ENCODE results near the gene FKBP9.
A peak's percentile ranks its signal among the peaks of the same experiment; 100 is the strongest.

The FKBP9 gene

GRCh38 chr7:33044401-33044718, 87.1 kb downstream of the FKBP9 start:
- in situ Hi-C loops (cut with HindIII; ENCODE audit: low pct_ligation_motif_present, low pct_unique_long_range_greater_than_20kb, low sequenced_read_pairs), result no loop called here
- DNase-seq, result no peak

- no peak for DNase-seq
- in situ Hi-C loops (cut with HindIII; ENCODE audit: low pct_ligation_motif_present, low pct_unique_long_range_greater_than_20kb, low sequenced_read_pairs), result no loop called here
Measured at GRCh38 chr7:33044986-33045385, 87.7 kb downstream of the FKBP9 start.

- in situ Hi-C loops (cut with HindIII; ENCODE audit: low pct_ligation_motif_present, low pct_unique_long_range_greater_than_20kb, low sequenced_read_pairs), result no loop called here
- no peak for DNase-seq
Measured at GRCh38 chr7:33048257-33048656, 91.0 kb downstream of the FKBP9 start.

- in situ Hi-C loops (cut with HindIII; ENCODE audit: low pct_ligation_motif_present, low pct_unique_long_range_greater_than_20kb, low sequenced_read_pairs), result no loop called here
- no peak for DNase-seq
Measured at GRCh38 chr7:33048704-33049103, 91.5 kb downstream of the FKBP9 start.

- DNase-seq, result peak; percentile 72
- in situ Hi-C loops (cut with HindIII; ENCODE audit: low pct_ligation_motif_present, low pct_unique_long_range_greater_than_20kb, low sequenced_read_pairs), result no loop called here
Measured at GRCh38 chr7:33050535-33051318, 93.5 kb downstream of the FKBP9 start.

GRCh38 chr7:33053721-33054120, 96.5 kb downstream of the FKBP9 start:
- DNase-seq, result no peak
- in situ Hi-C loops (cut with HindIII; ENCODE audit: low pct_ligation_motif_present, low pct_unique_long_range_greater_than_20kb, low sequenced_read_pairs), result no loop called here

- in situ Hi-C loops (cut with HindIII; ENCODE audit: low pct_ligation_motif_present, low pct_unique_long_range_greater_than_20kb, low sequenced_read_pairs), result no loop called here
- no peak for DNase-seq
Measured at GRCh38 chr7:33054261-33054964, 97.2 kb downstream of the FKBP9 start.

GRCh38 chr7:33055158-33055557, 97.9 kb downstream of the FKBP9 start:
- DNase-seq, result no peak
- in situ Hi-C loops (cut with HindIII; ENCODE audit: low pct_ligation_motif_present, low pct_unique_long_range_greater_than_20kb, low sequenced_read_pairs), result no loop called here

Measured in ACHN (cell line).